ENCODE data around the gene GALM.
A peak's percentile ranks its signal among the peaks of the same experiment; 100 is the strongest.
"Not testable (repeated sequence)": the region's sequence is repeated elsewhere in the genome, so short reads cannot be mapped to it uniquely, and the experiment has no call there.

The GALM gene

DNA sequence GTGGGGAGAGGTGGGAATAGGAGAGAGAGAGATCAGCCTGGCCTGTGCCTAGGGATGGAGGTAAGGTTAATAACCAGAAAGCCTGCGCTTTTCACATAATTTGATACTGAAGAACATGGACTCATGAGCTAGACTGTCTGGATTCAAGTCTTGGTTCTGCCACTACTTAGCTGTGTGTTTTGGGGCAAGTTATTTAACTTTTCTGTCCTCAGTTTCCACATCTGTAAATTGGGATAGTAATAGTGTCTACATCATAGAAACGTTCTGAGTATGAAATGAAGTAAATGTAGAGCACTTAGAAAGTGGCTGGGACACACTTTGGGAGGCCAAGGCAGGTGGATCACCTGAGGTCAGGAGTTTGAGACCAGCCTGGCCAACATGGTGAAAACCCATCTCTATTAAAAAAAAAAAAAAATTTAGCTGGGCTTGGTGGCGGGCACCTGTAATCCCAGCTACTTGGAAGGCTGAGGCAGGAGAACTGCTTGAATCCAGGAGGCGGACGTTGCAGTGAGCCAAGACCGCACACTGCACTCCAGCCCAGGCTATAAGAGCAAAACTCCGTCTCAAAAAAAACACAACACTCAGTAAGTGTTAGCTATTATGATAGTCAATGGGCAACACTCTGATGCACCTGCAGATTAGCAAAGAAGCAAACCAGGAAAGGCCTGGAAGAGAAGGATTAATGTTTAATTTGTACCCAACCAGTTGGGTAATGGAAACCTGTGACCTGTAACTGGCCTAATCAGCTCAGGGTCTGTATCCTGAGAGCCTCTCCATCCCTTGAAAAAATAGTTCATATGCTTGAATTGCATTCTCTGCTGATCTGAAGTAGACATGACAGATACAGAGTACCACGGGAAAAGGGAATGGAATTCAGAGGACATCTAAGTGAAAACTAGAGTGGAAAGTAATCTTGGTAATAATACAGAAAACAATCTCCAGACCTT lies 6.8 kb downstream of the GALM start:
- H3K4me1 ChIP-seq (ENCODE audit: control insufficient read depth, insufficient read depth, low read length, poor library complexity, severe bottlenecking): peaks cover 33% of the 10 kb centered on the region
- H3K36me3 ChIP-seq (ENCODE audit: control insufficient read depth, insufficient read depth, low read length): peaks cover 18% of the 10 kb centered on the region
- H3K27me3 ChIP-seq (replicated peaks; ENCODE audit: control insufficient read depth, insufficient read depth, low read length, poor library complexity, severe bottlenecking): no peaks in the 10 kb centered on the region
- no peak overlapping the region for H3K27ac ChIP-seq (ENCODE audit: insufficient read depth, low read length, poor library complexity, severe bottlenecking)
- H3K9me3 ChIP-seq (ENCODE audit: control insufficient read depth, low read length): no peaks in the 10 kb centered on the region
- H3K4me3 ChIP-seq (ENCODE audit: insufficient read depth, low read depth, low read length, poor library complexity, severe bottlenecking): no peak overlapping the region
- no peak for DNase-seq

DNA sequence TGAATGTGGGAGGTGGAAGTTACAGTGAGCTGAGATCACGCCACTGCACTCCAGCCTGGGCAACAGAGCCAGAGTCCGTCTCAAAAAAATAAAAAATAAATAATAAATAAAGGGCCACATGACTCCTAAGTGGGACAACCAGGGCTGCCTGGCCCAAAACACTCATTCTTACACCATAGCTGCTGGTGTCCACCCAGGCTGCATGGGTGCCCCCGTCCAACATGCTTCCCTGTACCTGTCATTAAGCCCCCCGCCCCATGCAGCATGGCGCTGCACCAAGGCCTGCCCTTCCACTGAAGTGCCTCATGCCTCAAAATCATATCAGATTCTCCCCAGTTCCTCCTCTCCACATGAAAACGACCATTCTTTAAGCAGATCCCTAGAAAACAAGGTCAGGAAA lies 10.8 kb downstream of the GALM start:
- Histone ChIP-seq H3K36me3 (ENCODE audit: control insufficient read depth, insufficient read depth, low read length) (peaks cover 37% of the 10 kb centered on the region), H3K4me3 (ENCODE audit: insufficient read depth, low read depth, low read length, poor library complexity, severe bottlenecking) (no peak overlapping the region), H3K4me1 (ENCODE audit: control insufficient read depth, insufficient read depth, low read length, poor library complexity, severe bottlenecking) (peaks cover 25% of the 10 kb centered on the region), H3K27ac (ENCODE audit: insufficient read depth, low read length, poor library complexity, severe bottlenecking) (peak overlapping the region; percentile 40), H3K27me3 (replicated peaks; ENCODE audit: control insufficient read depth, insufficient read depth, low read length, poor library complexity, severe bottlenecking) (no peaks in the 10 kb centered on the region), H3K9me3 (ENCODE audit: control insufficient read depth, low read length) (no peaks in the 10 kb centered on the region)
- no peak for DNase-seq

DNA sequence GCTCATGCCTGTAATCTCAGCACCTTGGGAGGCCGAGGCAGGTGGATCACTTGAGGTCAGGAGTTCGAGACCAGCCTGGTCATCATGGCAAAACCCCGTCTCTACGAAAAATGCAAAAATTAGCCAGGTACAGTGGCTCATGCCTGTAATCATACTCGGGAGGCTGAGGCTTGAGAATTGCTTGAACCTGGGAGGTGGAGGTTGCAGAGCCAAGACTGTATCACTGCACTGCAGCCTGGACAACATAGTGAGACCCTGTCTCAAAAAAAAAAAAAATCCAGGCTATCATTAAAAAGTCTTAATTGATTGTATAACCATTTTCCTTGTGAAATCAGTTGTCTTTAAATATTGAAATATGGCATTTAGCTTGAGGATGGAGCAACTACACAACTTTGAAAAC lies 15.0 kb downstream of the GALM start:
- not testable (repeated sequence) for H3K4me3 ChIP-seq (ENCODE audit: insufficient read depth, low read depth, low read length, poor library complexity, severe bottlenecking); H3K27me3 ChIP-seq (replicated peaks; ENCODE audit: control insufficient read depth, insufficient read depth, low read length, poor library complexity, severe bottlenecking); H3K9me3 ChIP-seq (ENCODE audit: control insufficient read depth, low read length); DNase-seq
- H3K27ac ChIP-seq (ENCODE audit: insufficient read depth, low read length, poor library complexity, severe bottlenecking): peak overlapping the region; percentile 16
- H3K36me3 ChIP-seq (ENCODE audit: control insufficient read depth, insufficient read depth, low read length): peaks cover 52% of the 10 kb centered on the region
- H3K4me1 ChIP-seq (ENCODE audit: control insufficient read depth, insufficient read depth, low read length, poor library complexity, severe bottlenecking): peaks cover 36% of the 10 kb centered on the region

DNA sequence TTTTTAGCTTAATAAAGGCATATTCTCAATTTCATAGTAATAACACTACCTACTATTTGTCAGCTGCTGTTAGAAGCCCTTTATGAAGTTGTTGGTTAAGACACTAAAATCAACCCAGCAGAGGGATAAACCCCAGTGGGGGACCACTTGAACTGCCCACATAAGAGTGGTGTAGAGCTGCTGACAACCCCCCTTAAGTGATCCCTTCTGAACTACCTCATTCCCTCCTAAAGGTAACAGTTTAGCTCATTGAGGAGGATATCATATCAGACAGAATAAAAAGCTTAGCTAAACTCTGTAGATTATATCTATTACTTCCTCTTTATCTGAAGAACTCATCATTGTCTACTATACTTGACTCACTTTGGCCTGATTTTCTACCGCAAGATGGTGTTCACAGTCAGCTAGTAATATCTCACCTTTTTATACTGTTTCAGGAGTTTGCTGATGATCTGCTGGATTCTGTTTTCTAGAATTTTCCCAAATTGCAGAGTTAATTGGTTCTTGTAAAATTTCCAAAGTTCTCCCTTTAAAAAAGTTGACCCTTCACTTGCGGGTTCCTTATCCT lies 16.2 kb downstream of the GALM start:
- H3K27me3 ChIP-seq (replicated peaks; ENCODE audit: control insufficient read depth, insufficient read depth, low read length, poor library complexity, severe bottlenecking): no peaks in the 10 kb centered on the region
- no peaks in the 10 kb centered on the region for H3K9me3 ChIP-seq (ENCODE audit: control insufficient read depth, low read length)
- H3K27ac ChIP-seq (ENCODE audit: insufficient read depth, low read length, poor library complexity, severe bottlenecking): peak overlapping the region; percentile 78
- no peak for DNase-seq
- H3K4me1 ChIP-seq (ENCODE audit: control insufficient read depth, insufficient read depth, low read length, poor library complexity, severe bottlenecking): peaks cover 32% of the 10 kb centered on the region
- peaks cover 41% of the 10 kb centered on the region for H3K36me3 ChIP-seq (ENCODE audit: control insufficient read depth, insufficient read depth, low read length)
- H3K4me3 ChIP-seq (ENCODE audit: insufficient read depth, low read depth, low read length, poor library complexity, severe bottlenecking): peak overlapping the region; percentile 40

DNA sequence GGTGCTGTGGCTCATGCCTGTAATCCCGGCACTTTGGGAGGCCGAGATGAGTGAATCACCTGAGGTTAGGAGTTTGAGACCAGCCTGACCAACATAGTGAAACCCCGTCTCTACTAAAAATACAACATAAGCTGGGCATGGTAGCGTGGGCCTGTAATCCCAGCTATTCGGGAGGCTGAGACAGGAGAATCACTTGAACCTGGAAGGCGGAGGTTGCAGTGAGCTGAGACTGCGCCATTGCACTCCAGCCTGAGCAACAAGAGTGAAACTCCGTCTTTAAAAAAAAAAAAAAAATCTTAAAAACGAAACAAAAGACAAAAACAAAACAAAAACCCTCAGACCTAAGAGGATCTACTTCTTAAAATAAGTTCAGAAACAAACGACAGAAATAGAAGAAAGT lies 16.7 kb downstream of the GALM start:
- Histone ChIP-seq H3K27ac (ENCODE audit: insufficient read depth, low read length, poor library complexity, severe bottlenecking) (peak overlapping the region; percentile 78), H3K36me3 (ENCODE audit: control insufficient read depth, insufficient read depth, low read length) (peaks cover 39% of the 10 kb centered on the region), H3K4me1 (ENCODE audit: control insufficient read depth, insufficient read depth, low read length, poor library complexity, severe bottlenecking) (peaks cover 27% of the 10 kb centered on the region), H3K4me3 (ENCODE audit: insufficient read depth, low read depth, low read length, poor library complexity, severe bottlenecking) (peak overlapping the region; percentile 40)
- DNase-seq: peak in 1 of 3 donors; percentile 22
- H3K9me3 ChIP-seq (ENCODE audit: control insufficient read depth, low read length); H3K27me3 ChIP-seq (replicated peaks; ENCODE audit: control insufficient read depth, insufficient read depth, low read length, poor library complexity, severe bottlenecking): not testable (repeated sequence)

DNA sequence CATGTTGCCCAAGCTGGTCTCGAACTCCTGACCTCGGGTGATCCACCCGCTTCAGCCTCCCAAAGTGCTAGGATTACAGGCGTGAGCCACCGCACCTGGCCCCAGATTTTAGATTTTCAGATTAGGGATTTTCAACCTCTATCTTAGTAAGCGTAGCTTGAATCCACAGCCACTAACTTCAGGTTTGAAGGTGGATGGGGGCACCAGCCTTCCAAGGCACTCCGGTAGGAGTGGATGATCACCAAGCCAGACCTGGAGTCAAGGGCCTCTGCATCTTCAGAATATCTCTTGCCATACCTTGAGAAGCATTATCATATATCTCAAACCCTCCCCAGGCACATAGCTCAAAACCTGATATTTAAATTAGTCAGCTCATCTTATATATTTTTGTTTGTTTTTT lies 17.9 kb downstream of the GALM start:
- no peak overlapping the region for H3K4me3 ChIP-seq (ENCODE audit: insufficient read depth, low read depth, low read length, poor library complexity, severe bottlenecking)
- no peaks in the 10 kb centered on the region for H3K9me3 ChIP-seq (ENCODE audit: control insufficient read depth, low read length)
- peaks cover 24% of the 10 kb centered on the region for H3K4me1 ChIP-seq (ENCODE audit: control insufficient read depth, insufficient read depth, low read length, poor library complexity, severe bottlenecking)
- H3K27ac ChIP-seq (ENCODE audit: insufficient read depth, low read length, poor library complexity, severe bottlenecking): no peak overlapping the region
- H3K27me3 ChIP-seq (replicated peaks; ENCODE audit: control insufficient read depth, insufficient read depth, low read length, poor library complexity, severe bottlenecking): no peaks in the 10 kb centered on the region
- no peak for DNase-seq
- H3K36me3 ChIP-seq (ENCODE audit: control insufficient read depth, insufficient read depth, low read length): peaks cover 36% of the 10 kb centered on the region

DNA sequence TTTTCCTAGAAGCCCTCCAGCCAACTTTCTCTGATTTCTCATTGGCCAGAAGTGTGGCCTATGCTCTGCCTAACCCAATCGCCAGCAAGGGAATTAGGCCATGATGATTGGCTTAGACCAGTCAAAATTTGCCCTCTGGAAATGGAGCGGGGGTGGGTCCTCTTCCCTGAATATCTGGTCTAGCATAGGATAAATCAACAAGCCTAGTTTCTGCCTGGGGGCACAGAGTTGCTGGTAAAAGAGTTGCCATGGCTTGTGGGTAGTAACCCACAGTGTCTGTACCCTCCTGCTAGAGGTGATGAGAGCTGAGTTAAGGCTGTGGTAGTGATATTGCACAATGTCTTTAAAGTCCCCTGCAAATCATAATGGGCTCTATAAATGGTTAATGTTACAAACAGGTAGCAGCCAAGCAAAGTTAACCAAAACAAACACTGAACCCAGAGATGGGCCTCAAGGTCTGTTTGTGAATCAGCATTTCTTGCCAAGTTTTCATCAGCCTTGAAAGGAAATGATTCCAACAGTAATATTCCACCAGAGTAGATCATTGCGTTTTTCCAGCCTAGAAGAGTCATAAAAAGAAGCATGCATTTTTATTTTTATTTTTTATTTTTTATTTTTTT lies 19.3 kb downstream of the GALM start:
- no peaks in the 10 kb centered on the region for H3K27me3 ChIP-seq (replicated peaks; ENCODE audit: control insufficient read depth, insufficient read depth, low read length, poor library complexity, severe bottlenecking)
- H3K27ac ChIP-seq (ENCODE audit: insufficient read depth, low read length, poor library complexity, severe bottlenecking): peak overlapping the region; percentile 15
- H3K36me3 ChIP-seq (ENCODE audit: control insufficient read depth, insufficient read depth, low read length): peaks cover 26% of the 10 kb centered on the region
- H3K4me3 ChIP-seq (ENCODE audit: insufficient read depth, low read depth, low read length, poor library complexity, severe bottlenecking): no peak overlapping the region
- no peaks in the 10 kb centered on the region for H3K9me3 ChIP-seq (ENCODE audit: control insufficient read depth, low read length)
- no peak for DNase-seq
- peaks cover 27% of the 10 kb centered on the region for H3K4me1 ChIP-seq (ENCODE audit: control insufficient read depth, insufficient read depth, low read length, poor library complexity, severe bottlenecking)

DNA sequence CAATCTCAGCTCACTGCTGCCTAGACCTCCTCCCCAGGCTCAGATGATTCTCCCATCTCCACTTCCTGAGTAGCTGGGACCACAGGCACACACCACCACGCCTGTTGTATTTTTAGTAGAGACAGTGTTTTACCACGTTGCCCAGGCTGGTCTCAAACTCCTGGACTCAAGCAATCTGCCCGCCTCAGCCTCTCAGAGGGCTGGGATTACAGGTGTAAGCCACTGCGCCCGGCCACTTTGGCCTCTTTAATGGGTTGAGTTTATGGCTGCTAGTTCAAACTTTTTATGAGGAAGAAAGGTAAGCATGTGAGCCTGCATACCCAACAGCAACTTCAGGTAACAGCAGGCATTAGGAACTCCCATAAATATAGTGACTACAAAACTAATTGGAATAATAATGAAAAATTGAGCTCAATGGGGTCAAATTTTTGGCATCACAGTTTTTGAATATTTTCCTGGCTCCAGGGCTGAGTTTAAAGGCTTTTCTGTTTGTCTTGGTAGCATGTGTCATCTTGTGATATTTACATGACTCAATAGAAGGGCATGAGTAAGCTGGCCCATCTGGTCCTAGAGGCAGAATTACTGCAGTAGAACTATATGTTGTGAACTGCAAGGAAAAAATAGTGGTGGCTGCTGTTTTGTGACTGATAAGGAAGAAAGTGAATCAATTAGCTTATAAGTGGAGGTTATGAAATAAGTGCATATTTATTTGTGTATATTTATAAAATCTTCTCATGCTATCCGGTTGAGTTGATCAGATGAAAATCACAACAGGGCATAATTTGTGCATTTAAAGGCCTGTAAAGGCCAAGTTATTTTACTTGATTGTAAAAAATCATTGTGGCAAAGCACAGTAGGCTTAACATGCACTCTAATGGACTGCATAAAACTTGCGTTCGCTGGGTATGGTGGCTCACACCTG lies 24.8 kb downstream of the GALM start:
- peak overlapping the region; percentile 1 for H3K27ac ChIP-seq (ENCODE audit: insufficient read depth, low read length, poor library complexity, severe bottlenecking)
- no peak for DNase-seq
- peaks cover 18% of the 10 kb centered on the region for H3K4me1 ChIP-seq (ENCODE audit: control insufficient read depth, insufficient read depth, low read length, poor library complexity, severe bottlenecking)

DNA sequence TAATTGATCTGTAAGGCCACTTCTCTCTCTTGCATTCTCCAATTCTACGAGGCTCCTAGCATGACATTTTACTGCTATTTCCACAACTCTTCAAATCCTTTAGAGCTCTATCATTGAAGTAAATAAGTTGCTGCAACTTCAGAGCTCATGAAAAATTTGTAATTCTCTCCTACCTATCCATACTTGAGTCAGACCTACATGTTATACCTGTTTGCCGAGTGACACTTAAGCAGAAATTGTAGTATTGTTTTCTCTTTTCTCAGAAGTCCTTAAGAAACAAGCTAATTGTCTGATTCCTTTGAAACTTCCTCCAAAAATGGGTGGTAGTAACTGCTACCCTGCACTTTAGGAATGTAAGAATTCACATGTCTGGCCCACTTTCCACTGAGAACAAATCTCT lies 26.1 kb downstream of the GALM start:
- Histone ChIP-seq H3K27me3 (replicated peaks; ENCODE audit: control insufficient read depth, insufficient read depth, low read length, poor library complexity, severe bottlenecking) (no peaks in the 10 kb centered on the region), H3K4me1 (ENCODE audit: control insufficient read depth, insufficient read depth, low read length, poor library complexity, severe bottlenecking) (peaks cover 18% of the 10 kb centered on the region), H3K27ac (ENCODE audit: insufficient read depth, low read length, poor library complexity, severe bottlenecking) (peak overlapping the region; percentile 45), H3K36me3 (ENCODE audit: control insufficient read depth, insufficient read depth, low read length) (peaks cover 10% of the 10 kb centered on the region), H3K4me3 (ENCODE audit: insufficient read depth, low read depth, low read length, poor library complexity, severe bottlenecking) (no peak overlapping the region), H3K9me3 (ENCODE audit: control insufficient read depth, low read length) (no peaks in the 10 kb centered on the region)
- DNase-seq: no peak

More for the DNA sequence above, 24.8 kb downstream of the GALM start:
- no peaks in the 10 kb centered on the region for H3K9me3 ChIP-seq (ENCODE audit: control insufficient read depth, low read length)
- peaks cover 10% of the 10 kb centered on the region for H3K36me3 ChIP-seq (ENCODE audit: control insufficient read depth, insufficient read depth, low read length)
- H3K4me3 ChIP-seq (ENCODE audit: insufficient read depth, low read depth, low read length, poor library complexity, severe bottlenecking): no peak overlapping the region
- H3K27me3 ChIP-seq (replicated peaks; ENCODE audit: control insufficient read depth, insufficient read depth, low read length, poor library complexity, severe bottlenecking): no peaks in the 10 kb centered on the region

Data from effector memory CD4-positive, alpha-beta T cell (primary cell).